ENCODE data around the gene SBK3. TPM values are rescaled to one million over a fixed set of nuclear protein-coding genes. Genes with fewer than 3 reads are reported as not detected.

SBK3 gene
- total and polyA plus RNA-seq, 2 experiments from 2014 or later = 0.71 TPM; not detected in 1

- H3K4me3 ChIP-seq = no peak overlapping the region
- no peaks in the 10 kb centered on the region for H3K27me3 ChIP-seq
Observed at GRCh38 chr19:55541091-55541490, 4.3 kb downstream of the SBK3 start.

GRCh38 chr19:55540619-55541018, 4.7 kb downstream of the SBK3 start:
- DNase-seq (ENCODE audit: low read depth in 1 of 2, low spot score in 1 of 2) = no peak
- no peak overlapping the region for H3K27ac ChIP-seq
- peaks cover 4% of the 10 kb centered on the region for H3K4me1 ChIP-seq (ENCODE audit: low read depth)
- no peaks in the 10 kb centered on the region for H3K36me3 ChIP-seq
- H3K9me3 ChIP-seq (ENCODE audit: low read depth) = no peaks in the 10 kb centered on the region
- H3K27me3 ChIP-seq = no peaks in the 10 kb centered on the region
- no peak for TF ChIP-seq CTCF (IDR thresholded peaks at IDR 0.05; ENCODE audit: low read depth, low read length)
- no peak overlapping the region for H3K4me3 ChIP-seq

More at GRCh38 chr19:55541091-55541490, 4.3 kb downstream of the SBK3 start:
- Histone ChIP-seq H3K27ac (no peak overlapping the region), H3K36me3 (no peaks in the 10 kb centered on the region), H3K4me1 (ENCODE audit: low read depth) (peaks cover 6% of the 10 kb centered on the region), H3K9me3 (ENCODE audit: low read depth) (no peaks in the 10 kb centered on the region)
- TF ChIP-seq CTCF (IDR thresholded peaks at IDR 0.05; ENCODE audit: low read depth, low read length) = no peak
- DNase-seq (ENCODE audit: low read depth in 1 of 2, low spot score in 1 of 2) = no peak

GRCh38 chr19:55539090-55539984, 6.0 kb downstream of the SBK3 start:
- H3K27me3 ChIP-seq = no peaks in the 10 kb centered on the region

GRCh38 chr19:55538132-55538531, 7.2 kb downstream of the SBK3 start:
- Histone ChIP-seq H3K27me3 (no peaks in the 10 kb centered on the region), H3K9me3 (ENCODE audit: low read depth) (no peaks in the 10 kb centered on the region), H3K4me1 (ENCODE audit: low read depth) (peaks cover 4% of the 10 kb centered on the region), H3K27ac (no peak overlapping the region), H3K36me3 (no peaks in the 10 kb centered on the region), H3K4me3 (no peak overlapping the region)
- DNase-seq (ENCODE audit: low read depth in 1 of 2, low spot score in 1 of 2) = no peak
- TF ChIP-seq CTCF (IDR thresholded peaks at IDR 0.05; ENCODE audit: low read depth, low read length) = no peak

More at GRCh38 chr19:55539090-55539984, 6.0 kb downstream of the SBK3 start:
- TF ChIP-seq CTCF (IDR thresholded peaks at IDR 0.05; ENCODE audit: low read depth, low read length) = no peak
- DNase-seq (ENCODE audit: low read depth in 1 of 2, low spot score in 1 of 2) = no peak
- H3K36me3 ChIP-seq = no peaks in the 10 kb centered on the region
- no peaks in the 10 kb centered on the region for H3K9me3 ChIP-seq (ENCODE audit: low read depth)
- H3K4me3 ChIP-seq = no peak overlapping the region
- H3K4me1 ChIP-seq (ENCODE audit: low read depth) = peaks cover 4% of the 10 kb centered on the region
- no peak overlapping the region for H3K27ac ChIP-seq

GRCh38 chr19:55537741-55538111, 7.6 kb downstream of the SBK3 start:
- TF ChIP-seq CTCF (IDR thresholded peaks at IDR 0.05; ENCODE audit: low read depth, low read length) = no peak
- H3K27me3 ChIP-seq = no peaks in the 10 kb centered on the region
- H3K4me1 ChIP-seq (ENCODE audit: low read depth) = peaks cover 4% of the 10 kb centered on the region
- H3K27ac ChIP-seq = no peak overlapping the region
- DNase-seq (ENCODE audit: low read depth in 1 of 2, low spot score in 1 of 2) = no peak
- no peak overlapping the region for H3K4me3 ChIP-seq
- no peaks in the 10 kb centered on the region for H3K36me3 ChIP-seq
- H3K9me3 ChIP-seq (ENCODE audit: low read depth) = no peaks in the 10 kb centered on the region

All from cardiac muscle cell (in vitro differentiated cells and primary cell).